Cardiac septum (tissue), 1 donor: ENCODE results near the gene MS4A12. TPM values are rescaled to one million over a fixed set of nuclear protein-coding genes. Genes with fewer than 3 reads are reported as not detected.
"Not testable (repeated sequence)": the region's sequence is repeated elsewhere in the genome, so short reads cannot be mapped to it uniquely, and the experiment has no call there.

Source experiments
- DNase-seq: peaks from one replicate; pipeline ENCODE4 v3.0.0-alpha.2; 2020; ENCODE audit warnings: low spot score
- intact Hi-C: fragments of 100-400 bp; cut with DNase I; formaldehyde crosslinking; loops from one replicate; pipeline ENCODE4 v1.14.0; 2022
- long read RNA-seq: library from polyadenylated mRNA; unstranded; transcript quantifications from one replicate; pipeline ENCODE4 v2.0.0, GENCODE V29; 2021
- total RNA-seq: library from RNA; stranded (reverse); fragmentation: NEBNext Ultra II Directional; extraction: Animal tissue kit (Norgen Biotek cat#: 25700); gene quantifications from one replicate; pipeline ENCODE4 v1.2.1, GENCODE V29; 2021
- donor health status: DM: no; HTN: no; CAD: no.

MS4A12 gene, protein sequence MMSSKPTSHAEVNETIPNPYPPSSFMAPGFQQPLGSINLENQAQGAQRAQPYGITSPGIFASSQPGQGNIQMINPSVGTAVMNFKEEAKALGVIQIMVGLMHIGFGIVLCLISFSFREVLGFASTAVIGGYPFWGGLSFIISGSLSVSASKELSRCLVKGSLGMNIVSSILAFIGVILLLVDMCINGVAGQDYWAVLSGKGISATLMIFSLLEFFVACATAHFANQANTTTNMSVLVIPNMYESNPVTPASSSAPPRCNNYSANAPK
- total RNA-seq = not detected
- long read RNA-seq = 0 reads

DNA sequence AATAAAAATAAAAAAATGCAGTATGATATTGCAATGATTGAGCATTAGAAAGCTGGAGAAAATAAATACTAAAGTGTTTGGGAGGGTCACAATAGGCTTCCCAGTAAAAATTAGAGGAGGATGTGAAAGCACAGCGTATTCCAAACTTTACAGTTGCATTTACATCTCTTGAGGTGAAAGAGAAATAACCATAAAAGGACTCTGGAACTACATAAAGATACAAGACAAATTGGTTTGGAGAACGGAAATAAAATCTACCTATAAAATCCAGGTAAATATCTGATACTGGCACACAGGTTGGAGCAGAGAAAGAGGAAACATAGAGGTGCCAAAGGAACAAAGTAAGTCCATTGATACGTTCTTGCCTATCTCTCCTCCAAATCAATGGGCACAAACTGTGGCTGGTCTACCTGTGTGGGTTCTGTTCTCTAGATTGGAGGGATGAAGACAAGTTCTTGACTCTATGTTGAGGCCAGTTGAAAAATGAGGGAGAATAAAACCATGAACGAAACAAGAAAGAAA lies at the start of gene MS4A12:
TSS of gene MS4A12 (plus strand) at position 291 of the 522 bp plus-strand sequence. CDS start 4,541 bp downstream, outside the sequence.
- intact Hi-C loops = no loop called here
- no peak for DNase-seq

DNA sequence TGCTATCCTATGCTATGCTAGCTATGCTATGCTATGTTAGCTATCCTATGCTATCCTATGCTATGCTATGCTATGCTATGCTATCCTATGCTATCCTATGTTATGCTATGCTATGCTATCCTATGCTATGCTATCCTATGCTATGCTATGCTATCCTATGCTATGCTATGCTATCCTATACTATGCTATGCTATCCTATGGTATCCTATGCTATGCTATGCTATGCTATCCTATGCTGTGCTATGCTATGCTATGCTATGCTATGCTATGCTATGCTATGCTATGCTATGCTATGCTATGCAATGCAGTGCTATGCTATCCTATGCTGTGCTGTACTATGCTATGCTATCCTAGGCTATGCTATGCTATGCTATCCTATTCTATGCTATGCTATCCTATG lies 45.5 kb upstream of the MS4A12 start:
- intact Hi-C loops = no loop called here
- no peak for DNase-seq

DNA sequence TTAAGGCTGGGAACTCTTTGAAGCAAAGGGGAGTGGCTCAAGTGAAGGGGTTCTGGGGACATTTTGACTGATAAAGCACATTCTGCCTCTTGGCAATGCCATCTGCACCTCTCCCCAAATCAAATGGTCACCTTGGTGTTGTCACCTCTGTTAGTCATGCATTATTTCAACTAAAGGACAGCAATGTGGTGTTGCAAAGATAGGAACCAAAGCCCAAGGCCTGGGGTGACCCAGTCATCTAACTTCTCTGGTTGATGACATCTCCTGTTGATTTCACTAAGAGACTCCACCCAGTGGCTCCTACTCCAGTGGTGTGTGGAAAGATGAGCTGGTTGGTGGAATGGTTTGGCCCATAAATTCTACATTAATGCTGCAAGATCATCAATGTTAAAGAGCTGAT lies 44.7 kb upstream of the MS4A12 start:
- intact Hi-C loops = no loop called here
- DNase-seq = no peak

DNA sequence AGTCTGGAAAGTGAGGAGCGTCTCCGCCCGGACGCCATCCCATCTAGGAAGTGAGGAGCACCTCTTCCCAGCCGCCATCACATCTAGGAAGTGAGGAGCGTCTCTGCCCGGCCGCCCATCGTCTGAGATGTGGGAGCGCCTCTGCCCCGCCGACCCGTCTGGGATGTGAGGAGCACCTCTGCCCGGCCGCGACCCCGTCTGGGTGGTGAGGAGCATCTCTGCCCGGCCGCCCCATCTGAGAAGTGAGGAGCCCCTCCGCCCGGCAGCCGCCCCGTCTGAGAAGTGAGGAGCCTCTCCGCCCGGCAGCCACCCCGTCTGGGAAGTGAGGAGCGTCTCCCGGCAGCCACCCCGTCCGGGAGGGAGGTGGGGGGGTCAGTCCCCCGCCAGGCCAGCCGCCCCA lies 41.4 kb upstream of the MS4A12 start:
- intact Hi-C loops, DNase-seq: not testable (repeated sequence)

DNA sequence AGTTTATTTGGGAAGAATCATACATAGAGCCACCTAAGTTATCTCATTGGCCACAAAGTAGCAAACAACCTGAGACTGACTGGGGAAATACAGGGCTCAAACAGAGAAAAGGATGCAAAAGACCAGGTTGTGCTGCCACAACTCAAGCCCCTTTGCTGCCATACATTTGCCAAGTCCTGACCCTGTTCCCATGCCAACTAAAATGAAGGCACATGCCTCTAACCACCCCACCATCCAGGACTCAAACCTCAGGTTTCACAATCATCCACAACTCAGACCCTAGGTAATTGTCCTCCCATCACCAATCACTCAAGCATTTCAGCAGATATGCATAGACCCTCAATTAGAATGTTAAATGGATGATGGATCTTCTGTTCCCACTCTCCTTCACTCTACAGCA lies 38.4 kb upstream of the MS4A12 start:
- no peak for DNase-seq
- intact Hi-C loops = no loop called here

DNA sequence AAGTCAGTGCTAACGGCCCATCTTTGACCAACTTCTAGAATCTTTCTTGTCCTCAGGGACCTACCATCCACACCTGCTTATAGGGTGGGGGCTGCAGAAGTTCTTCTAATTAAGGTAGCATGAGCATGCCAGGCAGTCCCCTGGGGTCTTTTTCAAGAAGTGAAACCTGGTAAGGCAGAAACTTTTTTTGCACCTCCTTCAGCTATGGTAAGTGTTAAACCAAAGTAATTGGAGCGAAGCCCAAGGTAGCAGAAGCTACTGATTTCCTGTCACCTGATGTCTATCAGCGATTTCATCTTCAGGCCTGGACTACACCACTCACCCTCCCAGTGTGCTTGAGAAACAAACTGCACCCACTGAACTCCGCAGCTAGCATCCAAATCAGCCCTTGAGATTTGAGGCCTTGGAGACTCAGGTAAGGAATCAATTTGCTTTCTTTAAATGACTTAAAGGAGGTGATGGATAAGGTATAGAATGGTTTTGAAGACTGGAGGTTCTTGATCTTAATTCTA lies 37.0 kb upstream of the MS4A12 start, which contains the start of gene MS4A1:
TSS of gene MS4A1 (plus strand) at position 317 of the 512 bp plus-strand sequence. CDS start 6,528 bp downstream, outside the sequence.
- no peak for DNase-seq
- intact Hi-C loops = no loop called here

DNA sequence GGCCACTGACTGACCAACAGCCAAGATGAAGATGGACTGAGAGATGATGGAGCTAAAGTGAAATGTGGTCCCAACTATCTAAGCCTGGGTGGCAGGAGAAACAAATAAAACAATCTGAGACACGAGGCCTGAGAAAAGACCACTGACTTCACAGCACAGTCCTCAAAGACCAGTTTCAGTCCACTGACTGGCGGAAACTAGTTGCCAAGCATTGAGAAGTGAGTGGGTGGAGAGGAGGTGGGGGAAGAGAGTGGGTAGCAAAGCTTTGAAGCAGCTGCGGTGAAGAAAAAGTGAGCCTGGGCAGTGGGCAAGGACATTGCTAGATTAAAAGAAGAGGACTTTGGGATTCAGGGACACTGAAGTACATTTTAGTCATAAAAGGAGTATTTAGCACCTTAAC lies 35.0 kb upstream of the MS4A12 start:
- DNase-seq = no peak
- intact Hi-C loops = no loop called here

DNA sequence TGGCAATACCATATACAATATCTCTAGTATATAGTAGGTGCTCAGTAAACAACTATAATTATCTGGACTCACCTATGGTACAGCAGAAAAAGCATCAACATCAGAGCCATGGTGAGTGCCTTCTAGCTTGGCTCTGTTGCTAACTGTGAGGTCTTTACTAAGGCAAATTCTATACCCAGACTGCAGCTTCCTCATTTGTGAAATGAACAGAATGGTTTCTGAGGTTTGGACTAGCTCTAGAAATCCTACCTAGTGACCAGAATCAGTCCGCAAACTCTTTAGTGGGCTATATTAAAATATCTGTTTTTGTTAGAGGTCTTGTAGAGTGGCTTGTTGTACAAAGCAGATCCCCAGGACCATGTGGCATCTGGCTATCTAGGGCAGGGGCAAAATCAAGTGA lies 33.2 kb upstream of the MS4A12 start:
- intact Hi-C loops = no loop called here
- DNase-seq = no peak

DNA sequence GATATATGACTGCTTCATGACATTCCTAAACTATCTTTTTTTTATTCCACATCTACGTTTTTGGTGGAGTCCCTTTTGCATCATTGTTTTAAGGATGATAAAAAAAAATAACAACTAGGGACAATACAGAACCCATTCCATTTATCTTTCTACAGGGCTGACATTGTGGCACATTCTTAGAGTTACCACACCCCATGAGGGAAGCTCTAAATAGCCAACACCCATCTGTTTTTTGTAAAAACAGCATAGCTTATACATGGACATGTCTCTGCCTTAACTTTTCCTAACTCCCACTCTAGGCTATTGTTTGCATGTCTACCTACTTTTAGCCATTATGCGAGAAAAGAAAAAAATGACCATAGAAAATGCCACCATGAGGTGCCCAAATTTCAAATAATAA lies 23.7 kb upstream of the MS4A12 start:
- intact Hi-C loops = no loop called here
- no peak for DNase-seq

DNA sequence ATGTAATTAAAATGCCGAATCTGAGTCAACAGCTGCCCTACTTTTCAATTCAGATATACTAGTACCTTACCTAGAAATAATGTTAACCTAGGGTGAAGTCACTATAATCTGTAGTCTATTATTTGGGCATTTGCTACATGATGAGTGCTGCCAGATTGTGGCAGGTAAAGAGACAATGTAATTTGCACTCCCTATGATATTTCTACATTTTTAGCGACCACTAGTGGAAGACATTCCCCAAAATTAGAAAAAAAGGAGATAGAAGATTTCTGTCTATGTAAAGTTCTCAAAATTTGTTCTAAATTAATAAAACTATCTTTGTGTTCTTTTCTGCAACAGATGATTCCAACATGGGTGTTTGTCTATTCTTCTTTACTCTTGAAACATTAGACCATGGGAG lies 22.9 kb upstream of the MS4A12 start:
- no peak for DNase-seq
- intact Hi-C loops = no loop called here

DNA sequence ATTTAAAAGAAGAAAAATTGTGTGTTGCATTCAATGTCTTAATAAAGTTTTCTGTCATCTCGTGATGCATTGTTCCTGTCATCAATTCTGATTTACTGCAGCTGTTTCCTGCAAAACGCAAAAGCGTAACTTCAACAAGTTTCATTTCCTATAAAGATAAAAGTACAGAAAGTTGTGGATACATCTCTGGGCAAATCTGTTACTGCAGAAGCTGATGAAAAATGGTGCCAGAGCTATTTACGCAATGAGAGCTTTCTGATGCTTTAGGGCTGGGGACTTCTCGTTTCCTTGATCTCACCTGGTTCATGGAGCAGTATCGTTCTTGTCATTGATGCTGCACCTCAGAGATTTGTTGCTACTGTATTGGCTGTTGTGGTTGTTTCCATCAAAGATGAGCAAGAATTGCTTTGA lies 15.5 kb upstream of the MS4A12 start:
- intact Hi-C loops = no loop called here
- no peak for DNase-seq

DNA sequence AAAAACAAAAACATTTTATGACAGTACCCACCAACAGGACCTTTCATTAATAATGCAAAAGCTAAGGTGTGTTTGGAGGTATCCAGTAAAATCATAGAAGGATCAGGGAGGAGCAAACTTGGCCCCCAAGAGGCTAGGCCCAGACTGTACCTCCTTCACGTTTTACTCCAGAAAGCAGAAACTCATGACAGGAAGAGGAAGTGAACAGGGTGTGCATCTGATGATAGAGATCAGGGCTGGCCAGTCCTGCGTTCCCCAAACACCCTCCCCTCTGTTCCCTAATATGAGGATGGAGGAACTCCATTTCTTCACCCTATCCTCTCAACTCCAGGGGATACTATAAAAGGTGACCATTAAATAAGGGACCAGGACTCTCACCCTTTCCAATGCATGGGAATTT lies 10.2 kb upstream of the MS4A12 start:
- intact Hi-C loops = no loop called here
- no peak for DNase-seq

DNA sequence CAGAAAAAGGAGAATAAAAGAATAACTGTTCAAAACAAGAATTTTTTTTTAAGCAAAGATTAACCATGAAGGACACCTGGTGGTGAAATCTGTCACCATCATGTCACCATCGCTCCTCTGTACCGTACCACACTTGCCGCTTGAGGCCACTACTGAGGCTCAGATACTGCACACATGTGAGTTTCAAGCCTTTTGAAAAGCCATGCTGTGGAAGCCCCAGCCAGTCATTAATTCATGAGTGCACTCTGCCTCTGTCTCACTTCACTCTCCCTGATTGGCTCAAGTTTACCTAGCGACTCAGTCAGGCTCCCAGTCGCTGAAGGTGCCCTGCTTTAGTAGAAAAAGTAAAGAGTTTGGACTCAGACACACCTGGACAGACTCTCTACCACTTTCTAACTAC lies 6.6 kb upstream of the MS4A12 start:
- DNase-seq = no peak
- intact Hi-C loops = no loop called here

DNA sequence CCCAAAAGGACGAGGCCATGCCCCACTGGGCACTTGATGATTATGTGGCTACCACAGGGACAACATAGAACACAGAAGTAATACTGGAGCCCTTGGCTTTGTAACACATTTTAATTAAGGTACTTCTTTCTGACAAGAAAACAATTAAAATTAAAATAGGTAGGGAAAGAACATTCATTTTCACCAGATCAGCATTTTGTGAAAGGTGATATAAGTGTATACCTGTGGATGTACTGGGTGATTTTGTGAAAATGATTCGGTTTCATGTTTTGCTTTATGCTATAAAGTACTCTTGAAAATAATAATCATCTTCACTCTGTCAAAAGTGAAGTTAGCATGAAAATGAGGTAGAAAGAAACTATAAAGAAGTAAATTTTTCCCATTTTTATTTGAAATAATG lies 876 bp downstream of the MS4A12 start:
- intact Hi-C loops = no loop called here

DNA sequence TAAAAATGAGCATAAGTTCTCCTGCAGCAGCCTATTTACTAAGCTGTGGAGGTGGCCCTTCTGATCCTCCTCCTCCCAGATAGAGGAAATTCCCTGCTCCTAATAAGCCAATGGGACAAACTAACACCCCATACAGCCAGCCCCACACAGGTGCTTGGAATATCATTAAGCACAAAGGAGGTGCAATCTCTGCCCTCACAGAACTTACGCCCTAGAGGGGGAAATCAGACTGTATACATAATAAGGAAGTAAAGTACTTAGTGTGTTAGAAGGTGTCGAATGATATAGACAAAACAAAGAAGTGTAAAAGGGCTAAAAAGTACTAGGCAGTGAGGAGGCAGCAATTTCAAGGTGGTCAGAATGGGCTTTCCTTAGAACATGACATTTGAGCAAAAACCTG lies 5.8 kb downstream of the MS4A12 start:
- intact Hi-C loops = no loop called here

More for the DNA sequence above, 876 bp downstream of the MS4A12 start:
- DNase-seq = no peak

DNA sequence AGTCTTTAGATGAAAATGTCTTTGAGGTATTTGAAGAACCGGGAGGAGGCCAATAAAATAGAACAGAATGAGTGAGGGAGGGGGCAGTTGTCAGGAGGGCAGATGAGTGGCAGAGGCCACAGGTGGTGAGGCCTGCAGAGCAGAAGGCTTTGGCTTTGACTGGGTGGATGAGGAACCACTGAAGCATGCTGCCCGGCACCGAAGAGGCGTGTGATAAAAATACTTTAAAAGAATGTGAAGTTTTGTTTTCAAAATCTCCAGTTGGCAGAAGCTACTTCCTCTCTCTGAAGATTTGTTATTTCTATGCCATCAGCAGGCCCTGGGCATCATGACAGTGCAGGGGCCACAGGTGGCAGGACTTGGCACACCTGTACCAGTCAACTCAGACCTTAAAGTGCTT lies 6.3 kb downstream of the MS4A12 start:
- intact Hi-C loops = no loop called here

More for the DNA sequence above, 5.8 kb downstream of the MS4A12 start:
- no peak for DNase-seq

DNA sequence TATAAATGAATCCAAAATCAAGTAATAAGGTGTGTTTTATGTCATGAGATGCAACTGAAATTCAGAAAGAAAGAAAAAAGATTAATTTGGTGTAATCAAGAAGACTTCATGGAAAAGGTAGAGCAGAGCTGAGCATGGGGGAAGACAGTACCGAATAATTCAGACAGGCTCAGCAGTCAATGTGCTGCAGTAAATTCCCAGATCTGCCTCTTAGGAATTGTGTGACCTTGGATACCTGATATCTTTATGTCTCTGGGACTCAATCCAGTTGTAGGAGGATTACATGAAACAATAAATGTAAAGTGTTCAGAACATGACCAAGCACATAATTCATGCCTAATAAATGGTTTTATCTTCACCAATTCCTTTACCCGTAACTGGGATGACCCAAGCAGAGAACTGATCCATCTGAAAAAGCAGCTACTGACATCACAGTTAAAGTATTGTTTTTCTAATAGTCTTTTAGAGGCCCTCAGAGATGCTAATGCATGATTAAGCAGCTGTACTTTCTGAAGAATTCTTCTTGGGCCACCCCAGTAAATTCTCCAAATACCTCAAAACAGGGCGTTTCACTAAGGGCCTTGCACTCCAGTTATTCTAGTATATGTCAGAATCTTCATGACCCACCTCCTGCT lies 7.8 kb downstream of the MS4A12 start:
- intact Hi-C loops = no loop called here
- DNase-seq = no peak

More for the DNA sequence above, 6.3 kb downstream of the MS4A12 start:
- no peak for DNase-seq

DNA sequence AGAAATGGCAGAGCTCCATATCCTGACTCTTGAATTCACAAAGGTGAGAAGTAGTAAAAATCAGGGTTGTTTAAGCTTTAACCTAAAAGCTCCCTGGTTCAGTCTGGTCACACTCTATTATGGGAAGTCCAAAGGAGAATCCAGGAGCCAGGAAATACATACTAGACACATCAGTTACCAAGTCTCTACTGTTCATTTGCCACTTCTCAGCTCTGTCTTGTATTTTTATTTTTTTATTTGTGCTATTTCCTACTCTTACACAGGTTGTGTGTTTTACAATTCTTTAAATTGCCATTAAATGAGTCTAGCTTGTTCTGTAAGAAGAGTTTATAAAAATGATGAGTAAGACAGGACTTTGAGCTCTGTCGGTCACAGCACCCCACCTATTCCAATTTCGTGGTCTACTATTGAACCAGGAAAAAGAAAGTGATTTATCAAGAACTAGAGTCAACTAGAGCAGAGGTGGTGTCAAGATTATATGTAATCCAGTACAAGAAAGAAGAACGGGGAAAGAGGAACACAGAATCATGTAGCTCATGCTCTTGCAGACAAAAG lies 9.7 kb downstream of the MS4A12 start:
- DNase-seq = no peak
- intact Hi-C loops = no loop called here

DNA sequence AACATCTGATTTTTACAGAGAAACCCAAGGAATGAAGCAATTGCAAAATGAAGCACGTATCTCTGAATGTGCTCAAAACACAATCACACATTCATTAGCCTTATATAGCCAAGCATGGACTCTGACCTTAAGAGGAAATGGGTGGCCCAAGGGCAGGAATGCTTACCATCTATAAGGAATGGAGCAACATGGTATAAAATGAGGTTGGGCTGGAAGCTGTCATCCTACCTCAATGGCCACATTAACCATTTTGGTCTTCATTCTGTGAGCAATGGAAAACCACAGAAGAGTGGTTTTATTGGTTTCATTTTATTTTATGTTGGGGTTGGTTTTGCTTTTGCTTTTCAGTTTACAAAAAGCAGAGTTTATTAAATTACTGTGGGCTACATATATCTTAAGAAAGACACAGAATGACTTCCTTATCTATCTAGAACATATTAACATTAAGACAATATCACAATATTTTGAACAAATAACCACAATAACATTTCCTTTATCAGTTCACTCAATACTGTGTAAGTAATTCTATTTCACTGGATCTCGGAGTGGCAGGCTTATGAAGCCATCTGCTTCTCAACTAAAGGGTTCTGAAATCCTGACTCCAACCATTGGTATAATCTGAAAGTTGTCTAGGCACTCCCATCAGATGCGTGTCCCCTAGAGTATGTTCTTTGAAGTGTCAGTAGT lies 11.8 kb downstream of the MS4A12 start:
- intact Hi-C loops = no loop called here
- DNase-seq = no peak

DNA sequence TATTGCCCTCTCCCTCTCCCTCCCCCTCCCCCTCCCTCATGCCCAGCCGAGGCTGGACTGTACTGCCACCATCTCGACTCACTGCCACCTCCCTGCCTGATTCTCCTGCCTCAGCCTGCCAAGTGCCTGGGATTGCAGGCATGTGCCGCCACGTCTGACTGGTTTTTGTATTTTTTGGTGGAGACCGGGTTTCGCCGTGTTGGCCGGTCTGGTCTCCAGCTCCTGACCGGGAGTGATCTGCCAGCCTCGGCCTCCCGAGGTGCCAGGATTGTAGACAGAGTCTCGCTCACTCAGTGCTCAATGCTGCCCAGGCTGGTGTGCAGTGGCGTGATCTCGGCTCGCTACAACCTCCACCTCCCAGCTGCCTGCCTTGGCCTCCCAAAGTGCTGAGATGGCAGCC lies 17.0 kb downstream of the MS4A12 start:
- DNase-seq, intact Hi-C loops: not testable (repeated sequence)
